ENCODE results near the gene EGF.

Gene EGF

DNA sequence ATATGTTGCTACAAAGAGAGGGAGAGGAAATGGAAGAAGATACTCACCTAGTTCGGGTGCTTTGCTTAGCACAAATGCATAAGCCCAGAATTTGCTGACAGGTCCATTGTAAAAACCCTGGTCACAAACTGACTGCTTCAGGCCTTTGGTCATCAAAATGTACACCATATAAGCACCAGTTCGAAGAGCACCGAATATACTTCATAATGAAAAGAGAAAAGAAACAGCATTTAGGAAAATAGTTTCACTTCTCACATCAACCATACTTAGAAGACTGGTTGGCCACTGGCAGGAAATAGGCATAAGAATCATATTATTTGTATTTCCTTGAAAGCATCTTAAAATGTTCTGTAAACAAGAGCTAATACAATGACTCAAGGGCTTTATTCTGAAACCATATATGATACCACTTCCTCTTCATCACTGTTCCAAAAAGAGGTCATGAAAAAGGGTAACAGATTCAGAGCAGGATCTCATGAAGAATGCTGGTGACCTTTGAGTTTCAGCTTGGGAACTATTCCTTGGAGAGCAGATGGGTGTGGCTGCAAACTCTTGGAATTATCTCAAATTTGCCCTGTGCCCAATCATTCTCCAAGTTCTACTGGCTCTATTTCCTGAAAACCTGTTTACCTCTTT lies 147.0 kb downstream of the EGF start:
- no peaks in the 10 kb centered on the region for H3K79me2 ChIP-seq (ENCODE audit: control insufficient read depth, insufficient read depth, low read length, unreplicated experiment)
- no peak overlapping the region for H2AFZ ChIP-seq (ENCODE audit: low read length, unreplicated experiment)
- peaks cover 26% of the 10 kb centered on the region for H3K4me1 ChIP-seq (ENCODE audit: control insufficient read depth, insufficient read depth, low read length, unreplicated experiment)
- 0 out of 2 replicates have a peak overlapping the region, but pooled peaks have one; percentile 1 for H3K27ac ChIP-seq (ENCODE audit: low read depth, low read length)
- H3K4me3 ChIP-seq (ENCODE audit: low read depth, low read length), result no peak overlapping the region
- no peaks in the 10 kb centered on the region for H3K36me3 ChIP-seq (ENCODE audit: insufficient read depth, low read length)
- H3K27me3 ChIP-seq (ENCODE audit: insufficient read depth, low read length), result no peaks in the 10 kb centered on the region

DNA sequence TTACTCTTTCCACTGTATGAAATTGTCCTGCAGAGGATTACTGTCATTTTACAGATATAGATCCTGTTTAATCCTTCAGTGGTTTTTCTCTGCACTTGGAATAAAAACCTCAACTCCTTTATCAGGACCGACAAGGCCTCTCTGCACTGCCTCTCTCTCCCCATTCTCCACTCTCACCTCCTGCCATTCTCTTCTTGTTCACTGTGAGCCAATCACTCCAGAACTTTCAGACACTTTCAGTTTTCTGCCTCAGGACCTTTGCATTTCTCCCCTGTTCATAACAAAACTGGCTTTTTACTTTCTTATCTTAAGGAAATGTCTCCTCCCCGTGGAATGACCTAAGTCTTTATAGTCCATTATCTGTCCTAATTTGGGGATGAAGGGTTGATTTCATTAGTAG lies 148.4 kb downstream of the EGF start:
- Histone ChIP-seq H3K4me3 (ENCODE audit: low read depth, low read length) (no peak overlapping the region), H3K27me3 (ENCODE audit: insufficient read depth, low read length) (no peaks in the 10 kb centered on the region), H3K79me2 (ENCODE audit: control insufficient read depth, insufficient read depth, low read length, unreplicated experiment) (no peaks in the 10 kb centered on the region), H2AFZ (ENCODE audit: low read length, unreplicated experiment) (no peak overlapping the region), H3K4me1 (ENCODE audit: control insufficient read depth, insufficient read depth, low read length, unreplicated experiment) (peaks cover 18% of the 10 kb centered on the region), H3K27ac (ENCODE audit: low read depth, low read length) (no peak overlapping the region), H3K36me3 (ENCODE audit: insufficient read depth, low read length) (no peaks in the 10 kb centered on the region)
